Cardiac muscle cell (in vitro differentiated cells and primary cell): ENCODE data around the gene DPY19L1. TPM values are rescaled to one million over a fixed set of nuclear protein-coding genes. Genes with fewer than 3 reads are reported as not detected.

Experiments
- DNase-seq, 2 donors: peaks; one replicate each; pipeline versions ENCODE4 v3.0.0 to v3.0.0-alpha.2; 2010 to 2017; ENCODE audit warnings: low read depth in 1 of 2, low spot score in 1 of 2
- H3K27ac ChIP-seq: fragments of 200-600 bp; sonication (generic); 2 replicates; pipeline ENCODE4 v1.5.1; 2016
- H3K27me3 ChIP-seq: fragments of 200-600 bp; sonication (generic); 2 replicates; pipeline ENCODE4 v1.6.0; 2016; ENCODE audit warnings: control low read depth
- H3K36me3 ChIP-seq: fragments of 200-600 bp; sonication (generic); 2 replicates; pipeline ENCODE4 v1.5.1; 2016; ENCODE audit warnings: control low read depth
- H3K4me1 ChIP-seq: fragments of 200-600 bp; sonication (generic); 2 replicates; pipeline ENCODE4 v1.8.1; 2017; ENCODE audit warnings: low read depth, mild to moderate bottlenecking, mixed run types
- H3K4me3 ChIP-seq: fragments of 200-600 bp; sonication (generic); 2 replicates; pipeline ENCODE4 v1.5.1; 2016; ENCODE audit warnings: mild to moderate bottlenecking
- H3K9me3 ChIP-seq: fragments of 200-600 bp; sonication (generic); 2 replicates; pipeline ENCODE4 v1.5.1; 2017; ENCODE audit warnings: low read depth, mild to moderate bottlenecking, control low read depth
- polyA plus RNA-seq: library from polyadenylated mRNA; unstranded; fragments of >200 nt; fragmentation: Nextera tagmentation; extraction: Ambion mirVana; gene quantifications from 2 replicates; pipeline ENCODE4 v1.2.1, GENCODE V29; 2016
- total RNA-seq: library from RNA; depleted of rRNA; stranded (reverse); fragments of >200 nt; gene quantifications from 2 replicates; pipeline ENCODE4 v1.2.3, GENCODE V29; 2016
- TF ChIP-seq, protein P1 (sequence below): IDR thresholded peaks from 2 replicates; pipeline ENCODE4 v1.5.1; 2012; ENCODE audit warnings: low read depth, mild to moderate bottlenecking, low read length

Gene DPY19L1
- total and polyA plus RNA-seq, 2 experiments from 2014 or later: 20.8 to 21.4 TPM

DNA sequence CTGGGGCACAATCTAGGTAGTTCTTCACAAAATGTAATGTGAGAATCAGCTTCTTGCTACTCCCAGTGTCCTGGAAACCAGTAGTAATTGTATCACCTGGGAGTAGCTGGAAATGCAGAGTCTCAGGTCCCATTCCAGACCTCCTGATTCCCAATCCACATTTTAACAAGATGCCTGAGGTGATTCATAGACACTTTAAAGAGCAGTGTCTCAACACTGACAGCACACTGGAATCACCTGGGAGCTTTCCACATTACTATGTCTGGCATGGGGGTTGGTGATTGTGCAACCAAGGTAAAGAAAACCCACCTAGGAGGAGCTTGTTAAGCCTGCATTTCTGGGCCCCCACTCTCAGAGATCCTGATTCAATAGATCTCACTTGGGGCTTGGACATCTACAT is 11.1 kb downstream of the DPY19L1 start:
- Histone ChIP-seq H3K36me3 (no peaks in the 10 kb centered on the region), H3K9me3 (no peaks in the 10 kb centered on the region), H3K27ac (no peak overlapping the region), H3K27me3 (no peaks in the 10 kb centered on the region), H3K4me1 (peaks cover 17% of the 10 kb centered on the region), H3K4me3 (no peak overlapping the region)
- no peak for DNase-seq
- TF ChIP-seq, protein P1, sequence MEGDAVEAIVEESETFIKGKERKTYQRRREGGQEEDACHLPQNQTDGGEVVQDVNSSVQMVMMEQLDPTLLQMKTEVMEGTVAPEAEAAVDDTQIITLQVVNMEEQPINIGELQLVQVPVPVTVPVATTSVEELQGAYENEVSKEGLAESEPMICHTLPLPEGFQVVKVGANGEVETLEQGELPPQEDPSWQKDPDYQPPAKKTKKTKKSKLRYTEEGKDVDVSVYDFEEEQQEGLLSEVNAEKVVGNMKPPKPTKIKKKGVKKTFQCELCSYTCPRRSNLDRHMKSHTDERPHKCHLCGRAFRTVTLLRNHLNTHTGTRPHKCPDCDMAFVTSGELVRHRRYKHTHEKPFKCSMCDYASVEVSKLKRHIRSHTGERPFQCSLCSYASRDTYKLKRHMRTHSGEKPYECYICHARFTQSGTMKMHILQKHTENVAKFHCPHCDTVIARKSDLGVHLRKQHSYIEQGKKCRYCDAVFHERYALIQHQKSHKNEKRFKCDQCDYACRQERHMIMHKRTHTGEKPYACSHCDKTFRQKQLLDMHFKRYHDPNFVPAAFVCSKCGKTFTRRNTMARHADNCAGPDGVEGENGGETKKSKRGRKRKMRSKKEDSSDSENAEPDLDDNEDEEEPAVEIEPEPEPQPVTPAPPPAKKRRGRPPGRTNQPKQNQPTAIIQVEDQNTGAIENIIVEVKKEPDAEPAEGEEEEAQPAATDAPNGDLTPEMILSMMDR: no peak

DNA sequence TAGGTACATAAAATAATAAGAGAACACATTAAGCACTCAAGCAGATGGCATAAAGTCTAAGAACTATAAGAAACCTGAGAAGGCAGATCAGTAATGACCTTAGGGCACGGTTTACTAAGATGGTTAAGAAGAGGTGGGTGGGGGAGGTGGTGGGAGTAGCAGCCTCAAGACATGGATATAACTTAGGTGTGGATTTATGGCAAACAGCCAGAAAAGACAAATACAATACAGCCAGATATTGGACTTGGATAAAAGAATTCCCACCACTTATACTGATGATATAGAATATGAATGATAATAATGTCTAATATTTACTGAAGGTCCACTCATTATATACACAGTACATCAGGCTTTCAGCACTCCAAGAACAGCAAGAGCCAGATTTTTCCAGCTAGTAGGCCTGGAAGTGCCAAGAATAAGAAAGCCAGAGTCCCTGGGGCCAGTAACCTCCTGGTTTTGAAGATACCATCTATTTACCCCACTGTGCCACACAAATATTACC is 11.9 kb downstream of the DPY19L1 start:
- H3K4me1 ChIP-seq: peaks cover 20% of the 10 kb centered on the region
- TF ChIP-seq, protein P1: no peak

DNA sequence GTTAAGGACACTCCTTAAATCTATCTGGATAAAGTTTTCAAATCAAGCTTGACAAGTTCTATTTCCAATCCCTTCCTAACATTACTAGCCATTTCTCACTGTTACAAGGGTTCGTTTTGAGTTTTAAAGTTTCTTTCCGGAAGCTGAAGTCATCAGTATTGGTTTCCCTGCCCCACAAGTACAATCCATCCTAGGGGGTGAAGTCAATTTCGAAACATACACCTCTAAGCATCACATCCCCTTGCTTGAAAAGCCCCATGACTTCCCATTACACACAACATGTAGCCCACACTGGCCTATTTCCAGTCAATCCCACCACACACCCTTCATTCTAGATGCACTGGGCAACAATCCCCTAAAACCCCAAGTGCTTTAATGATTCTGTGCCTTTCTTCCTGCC is 13.0 kb downstream of the DPY19L1 start:
- Histone ChIP-seq H3K4me3 (no peak overlapping the region), H3K27ac (no peak overlapping the region), H3K9me3 (no peaks in the 10 kb centered on the region), H3K27me3 (no peaks in the 10 kb centered on the region), H3K36me3 (no peaks in the 10 kb centered on the region), H3K4me1 (peaks cover 20% of the 10 kb centered on the region)
- TF ChIP-seq, protein P1: no peak
- no peak for DNase-seq

More for the DNA sequence above, 11.9 kb downstream of the DPY19L1 start:
- no peak overlapping the region for H3K27ac ChIP-seq
- no peak overlapping the region for H3K4me3 ChIP-seq
- H3K27me3 ChIP-seq: no peaks in the 10 kb centered on the region
- H3K9me3 ChIP-seq: no peaks in the 10 kb centered on the region
- DNase-seq: no peak
- H3K36me3 ChIP-seq: no peaks in the 10 kb centered on the region

- H3K36me3 ChIP-seq: no peaks in the 10 kb centered on the region
- peaks cover 20% of the 10 kb centered on the region for H3K4me1 ChIP-seq
- no peak overlapping the region for H3K4me3 ChIP-seq
- TF ChIP-seq, protein P1: no peak
- no peak for DNase-seq
- no peaks in the 10 kb centered on the region for H3K27me3 ChIP-seq
- no peak overlapping the region for H3K27ac ChIP-seq
- no peaks in the 10 kb centered on the region for H3K9me3 ChIP-seq
Measured at GRCh38 chr7:35022725-35023124, 14.6 kb downstream of the DPY19L1 start.

GRCh38 chr7:35021445-35021844 is 15.8 kb downstream of the DPY19L1 start:
- Histone ChIP-seq H3K4me1 (peaks cover 20% of the 10 kb centered on the region), H3K27me3 (no peaks in the 10 kb centered on the region), H3K9me3 (no peaks in the 10 kb centered on the region), H3K36me3 (no peaks in the 10 kb centered on the region), H3K4me3 (no peak overlapping the region), H3K27ac (no peak overlapping the region)
- TF ChIP-seq, protein P1: no peak
- no peak for DNase-seq
